H1 (cell line): Measurements from ENCODE around the gene VASN. TPM values are rescaled to one million over a fixed set of nuclear protein-coding genes. Genes with fewer than 3 reads are reported as not detected.

Experiments used
- CTCF ChIP-seq, 3 experiments: IDR thresholded peaks; 1 replicate in 2 of 3; 2 replicates in 1 of 3; pipeline versions ENCODE4 v1.5.1 to v1.6.1; 2011; ENCODE audit warnings: low read length in 3 of 3, mild to moderate bottlenecking in 3 of 3, inconsistent platforms in 2 of 3, low read depth in 1 of 3, moderate library complexity in 1 of 3; ENCODE audit not compliant: insufficient read depth in 1 of 3; ENCODE audit errors: control extremely low read depth in 1 of 3
- polyA plus RNA-seq, 7 experiments: library from polyadenylated mRNA; depleted of rRNA in 3 of 7; stranded (reverse) in 5 of 7; unstranded in 2 of 7; fragments of >200 nt in 5 of 7; fragments of 200-250 nt in 2 of 7; gene quantifications; 1 replicate in 5 of 7; 2 replicates in 1 of 7; 4 replicates in 1 of 7; pipeline versions ENCODE4 v1.2.1 to v1.2.3, GENCODE V29; 2011 to 2013; ENCODE audit warnings: missing spikeins in 2 of 7, mixed read lengths in 2 of 7
- total RNA-seq: library from RNA; stranded (reverse); fragmentation: NEBNext Ultra II Directional; extraction: Animal tissue kit (Norgen Biotek cat#: 25700); gene quantifications from 2 replicates; pipeline ENCODE4 v1.2.1, GENCODE V29; 2021

The VASN gene
- total and polyA plus RNA-seq, 2 of the 8 experiments (the other 6 are each of a cell fraction or from before 2014, with no cell fraction given) = 9.6 to 11.3 TPM

DNA sequence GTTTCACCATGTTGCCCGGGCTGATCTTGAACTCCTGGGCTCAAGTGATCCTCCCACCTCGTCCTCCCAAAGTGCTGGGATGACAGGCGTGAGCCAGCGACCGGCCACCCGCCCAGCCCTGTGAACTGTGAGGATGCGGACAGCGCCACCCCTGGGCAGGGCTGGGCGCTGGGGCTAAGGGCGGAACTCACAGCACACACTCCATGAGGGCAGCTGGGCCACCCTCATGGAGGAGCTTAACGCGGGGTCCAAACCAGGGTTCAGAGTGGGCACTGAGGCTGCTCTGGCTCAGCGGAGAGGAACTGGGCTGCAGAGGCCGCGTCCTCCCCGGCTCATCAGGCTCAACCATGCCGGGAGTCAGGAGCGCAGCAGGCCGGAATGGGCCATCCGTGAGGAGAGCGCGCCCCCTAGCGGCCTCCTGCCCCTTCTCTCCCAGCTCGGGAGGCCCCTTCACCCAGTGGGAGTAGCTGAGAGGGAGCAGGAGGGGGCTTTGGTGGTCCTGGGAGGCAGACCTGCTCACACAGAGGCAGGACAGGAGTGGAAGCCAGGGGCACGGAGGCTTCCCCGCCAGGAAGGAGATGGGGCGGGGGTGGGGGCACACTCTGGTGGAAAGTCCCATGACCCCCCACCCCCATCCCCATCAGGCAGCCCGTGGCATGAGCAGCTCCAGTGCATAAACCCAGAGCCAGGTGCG is 30.9 kb downstream of the VASN start (continued):
- peak; percentile 91 to 97 (median 91) for TF ChIP-seq CTCF (IDR thresholded peaks at IDR 0.05; ENCODE audit: control extremely low read depth in 1 of 3, insufficient read depth in 1 of 3, low read depth in 1 of 3, low read length in 3 of 3)
